GM18508 (cell line): ENCODE results near the gene PTMA.
A peak's percentile ranks its signal among the peaks of the same experiment; 100 is the strongest.
"Not testable (repeated sequence)": the region's sequence is repeated elsewhere in the genome, so short reads cannot be mapped to it uniquely, and the experiment has no call there.

ENCODE experiments used
- ATAC-seq: cut with Tn5 transposase; IDR thresholded peaks from one replicate; pipeline ENCODE4 v1.9.1; 2021; ENCODE audit warnings: moderate number of reproducible peaks; ENCODE audit not compliant: insufficient read depth, unreplicated experiment

Gene PTMA

GRCh38 chr2:231691251-231691772, 17.0 kb upstream of the PTMA start:
- no peak for ATAC-seq

- no peak for ATAC-seq
Measured at GRCh38 chr2:231692847-231693246, 15.5 kb upstream of the PTMA start.

GRCh38 chr2:231693956-231694355, 14.4 kb upstream of the PTMA start:
- no peak for ATAC-seq

GRCh38 chr2:231696004-231696367, 12.3 kb upstream of the PTMA start:
- ATAC-seq = no peak

- no peak for ATAC-seq
Measured at GRCh38 chr2:231699006-231699405, 9.3 kb upstream of the PTMA start.

- ATAC-seq = no peak
Measured at GRCh38 chr2:231701456-231702373, 6.6 kb upstream of the PTMA start.

- no peak for ATAC-seq
Measured at GRCh38 chr2:231704017-231704416, 4.3 kb upstream of the PTMA start.

GRCh38 chr2:231706731-231707624, 1.3 kb upstream of the PTMA start:
- peak; percentile 37 for ATAC-seq

- ATAC-seq = no peak
Measured at GRCh38 chr2:231707625-231707926, 749 bp upstream of the PTMA start.

GRCh38 chr2:231708773-231709635, 679 bp downstream of the PTMA start:
- no peak for ATAC-seq

- no peak for ATAC-seq
Measured at GRCh38 chr2:231709636-231709980, 1.3 kb downstream of the PTMA start.

- ATAC-seq = no peak
Measured at GRCh38 chr2:231709981-231710798, 1.9 kb downstream of the PTMA start.

GRCh38 chr2:231710799-231711676, 2.7 kb downstream of the PTMA start:
- ATAC-seq = no peak

GRCh38 chr2:231711677-231712450, 3.5 kb downstream of the PTMA start:
- ATAC-seq = no peak

GRCh38 chr2:231712451-231713021, 4.2 kb downstream of the PTMA start:
- not testable (repeated sequence) for ATAC-seq

- ATAC-seq = not testable (repeated sequence)
Measured at GRCh38 chr2:231713406-231713729, 5.0 kb downstream of the PTMA start.

GRCh38 chr2:231713730-231714638, 5.7 kb downstream of the PTMA start:
- ATAC-seq = no peak
